Kidney epithelial cell (primary cell): ENCODE data around the gene NSUN2. TPM values are rescaled to one million over a fixed set of nuclear protein-coding genes. Genes with fewer than 3 reads are reported as not detected.

Source experiments
- DNase-seq: peaks from one replicate; pipeline ENCODE4 v3.0.0-alpha.2; 2010; ENCODE audit warnings: low read depth
- H3K27me3 ChIP-seq: 2 replicates; pipeline ENCODE4 v1.6.0; 2011; ENCODE audit warnings: low read length; ENCODE audit not compliant: control insufficient read depth, insufficient read depth
- H3K36me3 ChIP-seq: 2 replicates; pipeline ENCODE4 v1.5.1; 2011; ENCODE audit warnings: low read length; ENCODE audit not compliant: control insufficient read depth, insufficient read depth
- H3K4me3 ChIP-seq: 2 replicates; pipeline ENCODE4 v1.5.1; 2011; ENCODE audit warnings: low read depth, mild to moderate bottlenecking, control low read depth, low read length
- CTCF ChIP-seq: IDR thresholded peaks from 2 replicates; pipeline ENCODE4 v1.5.1; 2011; ENCODE audit warnings: mild to moderate bottlenecking, moderate library complexity, low read length, control low read depth, inconsistent platforms; ENCODE audit not compliant: insufficient read depth, poor library complexity, severe bottlenecking
- total RNA-seq: library from RNA; depleted of rRNA; stranded (reverse); fragments of >200 nt; gene quantifications from 2 replicates; pipeline ENCODE4 v1.2.3, GENCODE V29; 2015

Gene NSUN2
- total RNA-seq, 1 donor from 2014 or later: 62.8 TPM

- Histone ChIP-seq H3K27me3 (no peaks in the 10 kb centered on the region), H3K4me3 (no peak overlapping the region), H3K36me3 (no peaks in the 10 kb centered on the region)
- no peak for TF ChIP-seq CTCF
- no peak for DNase-seq
Measured at GRCh38 chr5:6667648-6668047, 34.8 kb upstream of the NSUN2 start.

- no peak for DNase-seq
- Histone ChIP-seq H3K36me3 (no peaks in the 10 kb centered on the region), H3K4me3 (no peak overlapping the region), H3K27me3 (no peaks in the 10 kb centered on the region)
- no peak for TF ChIP-seq CTCF
Measured at GRCh38 chr5:6666762-6667161, 33.9 kb upstream of the NSUN2 start.

GRCh38 chr5:6660688-6661087 is 27.8 kb upstream of the NSUN2 start:
- Histone ChIP-seq H3K4me3 (no peak overlapping the region), H3K27me3 (no peaks in the 10 kb centered on the region), H3K36me3 (no peaks in the 10 kb centered on the region)
- TF ChIP-seq CTCF: no peak
- DNase-seq: no peak

GRCh38 chr5:6659941-6660684 is 27.3 kb upstream of the NSUN2 start:
- DNase-seq: no peak

GRCh38 chr5:6656680-6657079 is 23.8 kb upstream of the NSUN2 start:
- DNase-seq: no peak
- Histone ChIP-seq H3K4me3 (no peak overlapping the region), H3K27me3 (no peaks in the 10 kb centered on the region), H3K36me3 (no peaks in the 10 kb centered on the region)
- no peak for TF ChIP-seq CTCF

More at GRCh38 chr5:6659941-6660684, 27.3 kb upstream of the NSUN2 start:
- TF ChIP-seq CTCF: no peak
- H3K27me3 ChIP-seq: no peaks in the 10 kb centered on the region
- H3K36me3 ChIP-seq: no peaks in the 10 kb centered on the region
- no peak overlapping the region for H3K4me3 ChIP-seq

GRCh38 chr5:6655432-6655831 is 22.6 kb upstream of the NSUN2 start:
- no peak for TF ChIP-seq CTCF
- H3K36me3 ChIP-seq: no peaks in the 10 kb centered on the region
- no peaks in the 10 kb centered on the region for H3K27me3 ChIP-seq
- no peak overlapping the region for H3K4me3 ChIP-seq
- no peak for DNase-seq
